IPS DF 4.7 (cell line): ENCODE results near the gene TTLL10.

Experiments used
- DNase-seq: peaks from one replicate; pipeline ENCODE4 v3.0.0-alpha.2; 2013; ENCODE audit warnings: low spot score; ENCODE audit errors: extremely low read depth

TTLL10 gene

DNA sequence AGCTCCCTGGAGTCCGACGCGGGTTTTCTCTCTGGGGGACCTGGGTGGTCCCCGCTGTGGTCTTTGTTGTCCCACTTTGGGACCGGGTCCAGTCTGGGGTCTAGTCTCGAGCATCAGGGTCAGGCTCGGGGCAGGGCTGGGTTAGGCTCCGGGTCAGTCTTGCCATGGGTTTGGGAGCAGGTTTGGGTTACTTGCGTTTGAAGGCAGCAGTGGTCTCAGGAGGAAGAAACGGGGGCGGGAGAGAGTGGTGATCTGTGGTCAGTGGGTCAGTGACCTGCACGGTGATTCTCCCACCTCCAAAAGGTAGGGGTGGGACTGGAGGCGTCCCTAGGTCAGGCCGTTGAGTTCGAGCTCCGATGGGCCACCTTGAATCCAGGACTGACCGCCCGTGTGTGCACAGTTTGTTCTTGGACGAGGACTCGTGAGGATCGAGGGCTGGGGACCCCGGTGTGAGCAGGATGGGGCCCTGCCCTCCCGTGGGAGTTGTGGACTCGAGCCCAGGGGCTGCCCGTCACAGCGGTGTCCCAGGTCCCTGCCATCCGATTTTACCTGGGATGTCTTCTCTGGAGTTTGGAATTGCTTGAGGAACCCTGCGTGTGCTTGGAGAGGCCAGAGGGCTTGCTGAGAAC, 60.6 kb downstream of the TTLL10 start:
- no peak for DNase-seq

GRCh38 chr1:1235016-1235744, 61.5 kb downstream of the TTLL10 start:
- DNase-seq, result no peak

DNA sequence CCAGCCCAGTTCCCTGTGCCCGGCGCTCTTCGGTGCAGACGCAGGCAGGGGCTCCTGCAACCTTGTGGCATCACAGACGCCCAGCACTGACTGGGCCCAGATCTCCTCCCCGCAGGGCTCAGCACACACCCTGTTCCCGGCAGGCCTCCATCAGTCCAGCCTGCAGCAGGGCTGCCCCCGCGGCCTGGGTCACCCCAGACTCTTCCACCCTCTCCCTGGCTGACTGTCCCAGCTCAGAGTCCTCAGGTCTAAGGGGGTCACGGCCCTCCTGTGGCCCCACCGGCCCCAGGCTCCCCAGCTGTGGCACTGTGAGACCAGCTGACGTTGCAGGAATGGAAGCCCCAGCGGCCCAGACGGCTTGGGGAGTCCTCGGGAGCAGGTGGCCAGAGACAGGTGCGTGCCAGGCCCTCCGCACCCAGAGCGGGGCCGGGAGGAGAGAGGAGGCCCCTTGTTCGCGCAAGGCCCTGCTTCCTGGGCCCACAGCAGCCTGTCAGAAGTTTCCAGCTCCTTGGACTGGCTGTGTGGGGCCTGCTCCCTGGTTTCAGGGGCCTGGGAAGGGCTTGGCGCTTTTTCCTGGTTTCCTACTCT, 62.6 kb downstream of the TTLL10 start:
- no peak for DNase-seq

- DNase-seq, result no peak
Observed at GRCh38 chr1:1236945-1237873, 63.5 kb downstream of the TTLL10 start.

GRCh38 chr1:1237874-1238701, 64.4 kb downstream of the TTLL10 start:
- DNase-seq, result no peak

DNA sequence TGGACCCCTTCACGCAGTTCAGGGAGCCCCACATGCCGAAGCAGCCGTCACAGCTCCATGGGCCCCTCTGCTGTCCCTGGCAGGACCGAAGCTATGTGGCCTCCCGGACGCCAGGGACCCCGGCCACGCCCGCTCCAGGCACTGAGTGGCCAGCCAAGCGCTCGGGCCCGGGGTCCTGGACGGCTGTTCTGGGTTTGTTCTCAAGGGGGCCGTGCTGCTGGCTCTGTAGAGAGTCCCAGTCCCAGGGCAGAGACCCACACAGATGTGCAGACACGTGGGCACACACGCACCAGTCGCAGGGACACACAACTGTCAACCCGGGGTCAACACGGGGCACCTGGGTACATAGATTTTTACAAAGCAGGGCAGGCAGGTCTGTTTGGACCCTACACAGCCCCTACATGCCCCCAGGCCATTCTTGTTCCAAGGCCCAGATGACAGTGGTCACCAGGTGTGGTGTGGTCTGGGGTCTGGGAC, 65.1 kb downstream of the TTLL10 start:
- DNase-seq, result no peak

DNA sequence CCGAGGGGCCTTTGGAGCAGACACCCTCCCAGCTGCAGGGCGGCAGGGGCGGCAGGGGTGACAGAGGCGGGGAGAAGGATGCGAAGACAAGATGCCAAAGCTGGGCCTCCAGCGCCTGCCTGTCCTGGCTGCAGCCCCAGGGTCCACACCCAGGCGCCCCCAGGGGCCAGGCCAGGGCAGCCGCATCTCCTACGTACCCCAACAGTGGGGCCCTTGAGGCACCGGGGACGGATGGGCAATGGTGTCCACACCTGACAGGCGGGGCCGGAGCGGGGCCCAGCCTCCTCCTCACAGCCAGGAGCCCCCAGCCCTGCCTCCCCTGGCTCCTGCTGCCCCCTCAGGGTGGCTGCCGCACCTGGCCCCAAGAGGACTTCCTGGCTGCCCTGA, 65.5 kb downstream of the TTLL10 start:
- no peak for DNase-seq

DNA sequence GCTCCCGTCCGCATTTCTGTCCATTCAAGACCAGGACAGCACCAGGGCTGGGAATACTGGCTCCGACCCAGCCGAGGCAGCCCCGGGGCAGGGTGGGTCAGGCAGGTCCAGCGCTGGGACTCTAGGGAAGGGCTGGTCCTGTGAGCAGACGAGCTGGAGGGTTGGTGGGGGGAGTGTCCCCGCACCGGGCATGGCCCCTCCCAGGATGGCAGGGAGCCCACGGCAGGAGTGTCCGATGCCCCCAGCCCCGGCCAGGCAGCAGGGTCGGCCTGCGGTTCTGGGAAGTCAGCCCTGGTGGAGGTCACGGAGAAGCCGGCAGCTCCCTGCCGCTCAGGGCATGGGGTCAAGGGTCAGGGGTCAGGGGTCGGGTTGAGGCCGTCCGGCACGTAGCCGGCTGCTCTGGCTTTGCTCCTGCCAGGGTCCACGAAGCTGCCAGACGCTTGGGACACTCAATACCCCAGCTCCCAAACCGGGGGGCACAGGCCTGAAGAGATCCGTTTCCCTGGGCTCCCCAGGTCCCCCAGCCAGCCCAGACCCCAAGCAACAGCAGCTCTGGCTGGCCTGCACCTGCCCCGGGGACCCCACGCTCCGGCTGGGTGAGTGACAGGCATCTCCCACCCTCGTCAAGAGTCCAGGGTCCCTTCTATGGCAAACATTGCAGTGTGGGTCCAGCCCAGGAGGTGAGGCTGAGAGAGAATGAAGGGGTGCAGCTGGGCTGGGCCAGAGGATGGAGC, 66.1 kb downstream of the TTLL10 start:
- no peak for DNase-seq

DNA sequence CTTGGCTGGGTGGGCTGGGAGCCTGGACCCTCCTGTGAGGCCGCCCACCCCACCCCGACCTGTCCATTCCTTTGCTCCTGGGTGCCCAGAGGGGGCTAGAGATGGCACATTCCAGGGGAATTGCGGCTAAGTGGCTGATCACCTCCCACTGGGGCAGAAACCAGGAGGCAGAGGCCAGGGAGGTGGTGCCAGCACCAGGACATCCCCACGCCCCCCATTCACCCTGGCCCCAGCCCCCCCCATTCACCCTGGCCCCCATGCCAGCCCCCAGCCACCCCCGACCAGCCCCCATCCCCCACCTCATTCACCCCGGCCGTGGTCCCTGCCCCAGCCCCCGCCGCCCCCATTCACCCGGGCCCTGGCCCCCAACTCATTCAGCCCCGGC, 66.7 kb downstream of the TTLL10 start:
- no peak for DNase-seq

GRCh38 chr1:1240822-1241587, 67.3 kb downstream of the TTLL10 start:
- DNase-seq, result no peak

- no peak for DNase-seq
Observed at GRCh38 chr1:1241588-1242219, 68.0 kb downstream of the TTLL10 start.

- no peak for DNase-seq
Observed at GRCh38 chr1:1242461-1243265, 69.0 kb downstream of the TTLL10 start.

DNA sequence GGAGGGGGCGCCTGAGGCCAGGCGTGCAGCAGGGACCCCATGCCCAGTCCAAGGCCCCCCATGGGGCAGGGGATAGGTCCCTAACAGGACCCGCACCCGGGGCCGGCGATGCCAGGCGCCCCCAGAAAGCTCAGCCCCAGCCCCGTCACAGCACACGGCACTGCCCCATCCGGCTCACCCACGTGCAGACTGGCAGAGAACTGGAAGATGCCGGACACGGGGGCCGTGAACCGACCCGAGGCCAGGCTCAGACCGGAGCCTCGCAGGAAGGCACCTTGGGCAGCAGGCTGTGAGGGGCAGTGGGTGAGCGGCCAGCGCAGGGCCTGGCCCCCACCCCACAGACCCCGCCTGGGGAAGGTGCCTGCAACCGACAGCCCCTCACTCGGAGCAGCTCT, 69.6 kb downstream of the TTLL10 start:
- no peak for DNase-seq

GRCh38 chr1:1243807-1244191, 70.1 kb downstream of the TTLL10 start:
- no peak for DNase-seq

GRCh38 chr1:1244192-1244811, 70.6 kb downstream of the TTLL10 start:
- no peak for DNase-seq

DNA sequence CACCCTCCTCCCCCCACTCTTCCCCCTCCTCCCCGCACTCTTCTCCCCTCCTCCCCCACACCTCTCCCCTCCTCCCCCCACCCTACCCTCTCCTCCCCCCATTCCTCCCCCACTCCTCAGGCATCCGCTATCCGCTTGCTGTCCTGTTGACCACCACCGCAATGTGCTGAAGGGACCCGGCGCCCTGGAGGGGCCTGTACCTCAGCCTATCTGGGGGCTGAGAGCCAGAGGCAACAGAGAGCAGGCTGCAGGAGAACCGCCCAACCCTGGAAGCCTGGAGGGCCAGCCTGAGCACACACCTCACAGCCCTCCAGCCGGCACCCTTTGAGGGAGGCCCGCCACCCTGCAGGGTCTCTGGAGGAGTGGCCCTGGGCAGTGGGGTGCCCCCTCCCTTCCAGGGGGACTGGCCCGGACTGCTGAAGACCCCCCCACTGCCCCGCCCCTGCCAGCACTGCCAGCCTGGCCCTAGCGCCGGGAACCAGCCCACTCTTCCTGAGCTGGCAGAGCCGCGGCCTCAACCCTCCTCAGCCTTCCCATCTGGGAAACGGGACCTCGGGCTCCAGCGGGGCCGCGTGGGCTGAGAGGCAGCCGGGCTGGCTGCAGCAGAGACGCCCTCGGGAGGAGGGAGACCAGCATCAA, 71.6 kb downstream of the TTLL10 start:
- DNase-seq, result no peak
